Fibroblast of lung (primary cell): Measurements from ENCODE around the gene OST4. TPM values are rescaled to one million over a fixed set of nuclear protein-coding genes. Genes with fewer than 3 reads are reported as not detected.

ENCODE experiments used
- DNase-seq, 2 donors: peaks; one replicate each; pipeline versions ENCODE4 v3.0.0 to v3.0.0-alpha.2; 2010; ENCODE audit warnings: low read depth in 2 of 2
- H2AFZ ChIP-seq: 2 replicates; pipeline ENCODE4 v1.5.1; 2012; ENCODE audit warnings: low read length, control low read depth, inconsistent platforms
- H3K27ac ChIP-seq: 2 replicates; pipeline ENCODE4 v1.5.1; 2011; ENCODE audit warnings: low read length, control low read depth; ENCODE audit not compliant: insufficient read depth
- H3K27me3 ChIP-seq: 2 replicates; pipeline ENCODE4 v1.5.1; 2011; ENCODE audit warnings: mild to moderate bottlenecking, low read length; ENCODE audit not compliant: control insufficient read depth, insufficient read depth
- H3K36me3 ChIP-seq: 2 replicates; pipeline ENCODE4 v1.5.1; 2011; ENCODE audit warnings: low read length; ENCODE audit not compliant: control insufficient read depth, insufficient read depth
- H3K4me1 ChIP-seq: 2 replicates; pipeline ENCODE4 v1.5.1; 2011; ENCODE audit warnings: low read length; ENCODE audit not compliant: control insufficient read depth, insufficient read depth; ENCODE audit errors: extremely low read depth
- H3K4me2 ChIP-seq: 2 replicates; pipeline ENCODE4 v1.5.1; 2011; ENCODE audit warnings: low read length, control low read depth; ENCODE audit not compliant: insufficient read depth; ENCODE audit errors: extremely low read depth
- H3K4me3 ChIP-seq, 4 experiments: fragments of 200-600 bp in 1 of 4; sonication (generic) in 1 of 4; replicated peaks in 1 of 4; 2 replicates each; pipeline ENCODE4 v1.5.1; 2011 to 2016; ENCODE audit warnings: low read length in 4 of 4, low read depth in 3 of 4, mild to moderate bottlenecking in 3 of 4, control low read depth in 2 of 4, inconsistent platforms in 1 of 4, mixed read lengths in 1 of 4; ENCODE audit not compliant: insufficient read depth in 1 of 4; ENCODE audit errors: control extremely low read depth in 1 of 4
- H3K79me2 ChIP-seq: 2 replicates; pipeline ENCODE4 v1.5.1; 2012; ENCODE audit warnings: mild to moderate bottlenecking, low read length, inconsistent platforms; ENCODE audit not compliant: control insufficient read depth, insufficient read depth
- H3K9ac ChIP-seq: 2 replicates; pipeline ENCODE4 v1.5.1; 2011; ENCODE audit warnings: mild to moderate bottlenecking, low read length, control low read depth; ENCODE audit not compliant: insufficient read depth
- H3K9me3 ChIP-seq: 2 replicates; pipeline ENCODE4 v1.5.1; 2012; ENCODE audit warnings: low read depth, low read length; ENCODE audit not compliant: control insufficient read depth, insufficient read depth
- H4K20me1 ChIP-seq: 2 replicates; pipeline ENCODE4 v1.5.1; 2011; ENCODE audit warnings: low read length; ENCODE audit not compliant: control insufficient read depth, insufficient read depth; ENCODE audit errors: extremely low read depth
- EZH2 ChIP-seq: IDR thresholded peaks from 2 replicates; pipeline ENCODE4 v1.5.1; 2012; ENCODE audit warnings: low read length, control low read depth, mild to moderate bottlenecking; ENCODE audit errors: missing control alignments
- polyA plus RNA-seq, 2 donors: library from polyadenylated mRNA; depleted of rRNA in 1 of 2; stranded (reverse) in 1 of 2; unstranded in 1 of 2; fragments of >200 nt; gene quantifications; 2 replicates each; pipeline ENCODE4 v1.2.1, GENCODE V29; 2011 to 2012; ENCODE audit warnings: missing spikeins in 1 of 2
- total RNA-seq: library from RNA; depleted of rRNA; stranded (reverse); fragments of >200 nt; gene quantifications from 2 replicates; pipeline ENCODE4 v1.2.1, GENCODE V29; 2014
- TF ChIP-seq, protein P1 (sequence below), 2 donors: IDR thresholded peaks in 1 of 2; conservative IDR thresholded peaks in 1 of 2; 1 replicate in 1 of 2; 2 replicates in 1 of 2; pipeline ENCODE4 v1.5.1; 2011 to 2012; ENCODE audit warnings: low read length in 2 of 2, control low read depth in 1 of 2, inconsistent platforms in 1 of 2, low read depth in 1 of 2, mild to moderate bottlenecking in 1 of 2

OST4 gene
- total and polyA plus RNA-seq, 2 donors (not counting 1 experiment from before 2014, with no cell fraction given): 479 to 1,054 TPM

DNA sequence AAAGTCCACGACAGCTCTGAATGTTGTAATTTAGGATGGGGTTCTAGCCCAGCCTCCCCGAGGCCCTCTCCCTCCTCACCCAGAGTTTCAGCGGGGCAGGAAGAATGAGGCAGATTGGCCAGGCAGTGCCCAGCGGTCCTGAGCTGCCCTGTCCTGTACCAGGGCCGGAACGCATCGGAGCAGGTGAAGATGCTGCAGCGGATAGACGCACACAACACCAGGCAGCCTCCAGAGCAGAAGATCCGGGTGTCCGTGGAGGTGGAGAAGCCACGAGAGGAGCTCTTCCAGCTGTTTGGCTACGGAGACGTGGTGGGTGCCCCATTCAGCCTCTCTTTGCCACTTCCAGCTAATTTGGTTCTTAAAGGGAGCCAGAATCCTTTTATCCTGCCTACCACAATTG lies 25.9 kb upstream of the OST4 start:
- Histone ChIP-seq H3K4me3 (no peak overlapping the region), H3K36me3 (no peaks in the 10 kb centered on the region), H3K9ac (no peak overlapping the region), H3K27me3 (no peaks in the 10 kb centered on the region), H3K9me3 (no peaks in the 10 kb centered on the region), H3K79me2 (no peaks in the 10 kb centered on the region), H3K4me2 (no peak overlapping the region), H4K20me1 (no peaks in the 10 kb centered on the region), H2AFZ (no peak overlapping the region), H3K4me1 (no peaks in the 10 kb centered on the region), H3K27ac (no peak overlapping the region)
- DNase-seq: no peak
- TF ChIP-seq, protein P1, sequence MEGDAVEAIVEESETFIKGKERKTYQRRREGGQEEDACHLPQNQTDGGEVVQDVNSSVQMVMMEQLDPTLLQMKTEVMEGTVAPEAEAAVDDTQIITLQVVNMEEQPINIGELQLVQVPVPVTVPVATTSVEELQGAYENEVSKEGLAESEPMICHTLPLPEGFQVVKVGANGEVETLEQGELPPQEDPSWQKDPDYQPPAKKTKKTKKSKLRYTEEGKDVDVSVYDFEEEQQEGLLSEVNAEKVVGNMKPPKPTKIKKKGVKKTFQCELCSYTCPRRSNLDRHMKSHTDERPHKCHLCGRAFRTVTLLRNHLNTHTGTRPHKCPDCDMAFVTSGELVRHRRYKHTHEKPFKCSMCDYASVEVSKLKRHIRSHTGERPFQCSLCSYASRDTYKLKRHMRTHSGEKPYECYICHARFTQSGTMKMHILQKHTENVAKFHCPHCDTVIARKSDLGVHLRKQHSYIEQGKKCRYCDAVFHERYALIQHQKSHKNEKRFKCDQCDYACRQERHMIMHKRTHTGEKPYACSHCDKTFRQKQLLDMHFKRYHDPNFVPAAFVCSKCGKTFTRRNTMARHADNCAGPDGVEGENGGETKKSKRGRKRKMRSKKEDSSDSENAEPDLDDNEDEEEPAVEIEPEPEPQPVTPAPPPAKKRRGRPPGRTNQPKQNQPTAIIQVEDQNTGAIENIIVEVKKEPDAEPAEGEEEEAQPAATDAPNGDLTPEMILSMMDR (conservative IDR thresholded peaks at IDR 0.05 in 1 of 2, IDR thresholded peaks at IDR 0.05 in 1 of 2; ENCODE audit: low read depth in 1 of 2, low read length in 2 of 2): no peak
- TF ChIP-seq EZH2: no peak

DNA sequence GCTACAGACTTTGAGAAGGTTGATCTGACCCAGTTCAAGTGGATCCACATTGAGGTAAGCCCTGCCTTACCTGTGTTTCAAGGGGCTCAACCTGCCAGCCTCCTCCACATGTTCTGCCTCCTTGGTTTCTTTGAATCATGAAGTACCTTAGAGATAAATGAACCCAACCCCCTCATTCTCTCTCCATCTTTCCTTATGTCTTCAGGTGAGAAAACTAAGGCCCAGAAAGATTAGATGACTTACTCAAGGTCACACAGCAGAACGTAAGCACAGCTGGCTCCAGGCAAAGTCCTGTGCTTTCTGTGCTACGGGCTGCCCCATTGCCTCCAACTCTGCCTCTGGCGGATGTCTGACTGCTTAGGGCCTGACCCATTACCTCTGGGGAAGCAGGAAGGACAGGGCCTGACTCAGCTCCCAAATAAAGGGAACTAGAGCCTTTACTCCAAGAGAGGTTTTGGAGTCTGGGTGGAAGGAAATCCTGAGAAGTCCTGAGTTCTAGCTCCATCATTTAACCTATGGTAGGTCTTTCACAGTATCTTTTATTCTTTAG lies 25.4 kb upstream of the OST4 start:
- no peaks in the 10 kb centered on the region for H3K36me3 ChIP-seq

DNA sequence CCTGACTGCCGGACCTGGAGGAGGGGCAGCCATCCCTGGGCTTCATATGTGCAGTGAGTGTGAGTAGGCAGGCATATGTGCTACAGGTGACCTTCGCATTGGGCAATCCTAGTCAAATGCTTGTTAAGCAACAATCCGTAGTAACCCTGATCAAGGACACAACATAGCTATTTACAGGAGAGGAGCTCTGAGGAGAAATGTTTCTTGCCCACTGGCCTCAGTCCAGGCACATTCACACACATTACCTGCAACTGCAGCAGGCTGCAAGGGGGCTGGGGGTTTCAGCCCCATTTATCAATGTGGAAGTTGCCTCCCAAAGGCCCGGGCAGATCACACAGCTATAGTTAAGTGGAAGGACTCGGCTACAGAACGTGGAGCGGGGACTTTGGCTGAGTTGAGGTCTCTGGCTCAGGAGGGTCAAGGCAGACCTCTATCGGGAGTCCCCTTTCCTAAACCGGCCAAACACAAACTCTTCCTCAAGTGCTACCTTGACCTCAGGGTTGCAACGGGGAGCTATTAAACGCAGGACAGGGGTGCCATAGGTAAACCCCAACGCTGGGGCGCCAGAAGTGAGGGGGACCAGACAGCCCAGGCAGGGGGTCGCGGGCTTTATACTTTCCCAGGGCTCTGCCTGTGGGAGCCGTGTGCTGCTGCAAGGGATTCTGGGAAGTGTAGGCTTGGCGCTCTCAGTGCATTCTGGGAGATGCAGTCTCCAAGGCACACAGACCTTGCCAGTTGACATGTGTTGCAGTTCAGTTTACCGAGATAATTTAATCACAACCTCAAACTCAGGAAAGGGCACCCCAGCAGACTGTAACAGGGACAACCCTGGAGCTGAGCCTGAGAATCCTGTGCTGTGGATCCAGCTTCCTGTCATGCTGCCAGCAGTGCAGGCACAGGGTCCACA lies 24.5 kb upstream of the OST4 start:
- Histone ChIP-seq H3K4me1 (no peaks in the 10 kb centered on the region), H3K79me2 (no peaks in the 10 kb centered on the region), H3K36me3 (no peaks in the 10 kb centered on the region), H3K4me3 (peak overlapping the region in 2 of 4 experiments; percentile 34 to 38), H3K27ac (no peak overlapping the region), H3K4me2 (peak overlapping the region; percentile 44), H2AFZ (peak overlapping the region; percentile 37), H4K20me1 (no peaks in the 10 kb centered on the region), H3K9ac (no peak overlapping the region), H3K27me3 (no peaks in the 10 kb centered on the region), H3K9me3 (no peaks in the 10 kb centered on the region)
- TF ChIP-seq, protein P1 (conservative IDR thresholded peaks at IDR 0.05 in 1 of 2, IDR thresholded peaks at IDR 0.05 in 1 of 2; ENCODE audit: low read depth in 1 of 2, low read length in 2 of 2): no peak
- TF ChIP-seq EZH2: no peak
- DNase-seq: peak; percentile 42 to 63

More for the DNA sequence above, 25.4 kb upstream of the OST4 start:
- Histone ChIP-seq H3K4me1 (no peaks in the 10 kb centered on the region), H3K79me2 (no peaks in the 10 kb centered on the region), H3K27ac (no peak overlapping the region), H3K4me2 (no peak overlapping the region), H4K20me1 (no peaks in the 10 kb centered on the region), H3K9me3 (no peaks in the 10 kb centered on the region), H2AFZ (no peak overlapping the region), H3K27me3 (no peaks in the 10 kb centered on the region), H3K4me3 (no peak overlapping the region), H3K9ac (no peak overlapping the region)
- DNase-seq: no peak
- TF ChIP-seq EZH2: no peak
- TF ChIP-seq, protein P1 (conservative IDR thresholded peaks at IDR 0.05 in 1 of 2, IDR thresholded peaks at IDR 0.05 in 1 of 2; ENCODE audit: low read depth in 1 of 2, low read length in 2 of 2): no peak
